SU-DHL-6 (cell line): Measurements from ENCODE around the gene TRAPPC6A.

Experiments used
- H2AFZ ChIP-seq: fragments of 200-600 bp; sonication (generic); 2 replicates; pipeline ENCODE4 v1.6.1; 2014; ENCODE audit warnings: low read depth, mild to moderate bottlenecking, moderate library complexity, mixed read lengths, antibody characterized with exemption, low read length; ENCODE audit not compliant: severe bottlenecking
- H3F3A ChIP-seq: fragments of 200-600 bp; shearing (Covaris generic); 2 replicates; pipeline ENCODE4 v1.6.0; 2016; ENCODE audit warnings: antibody characterized with exemption, mild to moderate bottlenecking; ENCODE audit not compliant: insufficient read depth
- H3K27ac ChIP-seq: fragments of 200-600 bp; sonication (generic); 2 replicates; pipeline ENCODE4 v1.5.1; 2016; ENCODE audit warnings: low read depth, mild to moderate bottlenecking, low read length, moderate library complexity, mixed read lengths
- H3K27me3 ChIP-seq: fragments of 200-600 bp; sonication (generic), shearing (Covaris generic); 2 replicates; pipeline ENCODE4 v1.6.0; 2014; ENCODE audit warnings: mild to moderate bottlenecking, low read length
- H3K36me3 ChIP-seq: fragments of 200-600 bp; sonication (generic); 2 replicates; pipeline ENCODE4 v1.6.1; 2014; ENCODE audit warnings: mild to moderate bottlenecking, low read length, mixed read lengths
- H3K4me2 ChIP-seq: fragments of 300-600, 200-600 bp; shearing (Covaris generic), sonication (generic); 2 replicates; pipeline ENCODE4 v1.6.0; 2014; ENCODE audit warnings: low read length, low read depth, mild to moderate bottlenecking; ENCODE audit not compliant: poor library complexity, severe bottlenecking
- H3K4me3 ChIP-seq: fragments of 200-600 bp; sonication (generic); 2 replicates; pipeline ENCODE4 v1.5.1; 2014; ENCODE audit warnings: antibody characterized with exemption, low read length, mild to moderate bottlenecking, mixed read lengths; ENCODE audit not compliant: insufficient read depth, poor library complexity, severe bottlenecking
- H3K79me2 ChIP-seq: fragments of 200-600 bp; sonication (generic); 2 replicates; pipeline ENCODE4 v1.6.1; 2014; ENCODE audit warnings: mild to moderate bottlenecking, low read length, moderate library complexity; ENCODE audit not compliant: insufficient read depth
- H3K9ac ChIP-seq: fragments of 200-600 bp; sonication (generic); 2 replicates; pipeline ENCODE4 v1.7.0; 2014; ENCODE audit warnings: mild to moderate bottlenecking, low read length
- H3K9me2 ChIP-seq: fragments of 200-600 bp; sonication (generic); replicated peaks from 2 replicates; pipeline ENCODE4 v1.6.1; 2014; ENCODE audit warnings: low read length; ENCODE audit not compliant: insufficient read depth
- H3K9me3 ChIP-seq: fragments of 200-600 bp; sonication (generic); 2 replicates; pipeline ENCODE4 v1.6.1; 2014; ENCODE audit warnings: low read length, mixed read lengths; ENCODE audit not compliant: insufficient read depth
- H4K20me1 ChIP-seq: fragments of 200-600 bp; sonication (generic); 2 replicates; pipeline ENCODE4 v1.6.1; 2014; ENCODE audit warnings: low read depth, mild to moderate bottlenecking, antibody characterized with exemption, low read length, moderate library complexity, mixed read lengths
- CTCF ChIP-seq: fragments of 200-600 bp; sonication (generic); IDR thresholded peaks from one replicate; pipeline ENCODE4 v1.5.1; 2017; ENCODE audit warnings: antibody characterized with exemption, mild to moderate bottlenecking, low read length, moderate library complexity; ENCODE audit not compliant: insufficient read depth, poor library complexity, severe bottlenecking
- EZH2phosphoT487 ChIP-seq: fragments of 200-600 bp; sonication (generic), shearing (Covaris generic); conservative IDR thresholded peaks from 2 replicates; pipeline ENCODE4 v1.6.1; 2018; ENCODE audit warnings: mild to moderate bottlenecking, antibody characterized with exemption, low read length, moderate library complexity, mixed read lengths

The TRAPPC6A gene

DNA sequence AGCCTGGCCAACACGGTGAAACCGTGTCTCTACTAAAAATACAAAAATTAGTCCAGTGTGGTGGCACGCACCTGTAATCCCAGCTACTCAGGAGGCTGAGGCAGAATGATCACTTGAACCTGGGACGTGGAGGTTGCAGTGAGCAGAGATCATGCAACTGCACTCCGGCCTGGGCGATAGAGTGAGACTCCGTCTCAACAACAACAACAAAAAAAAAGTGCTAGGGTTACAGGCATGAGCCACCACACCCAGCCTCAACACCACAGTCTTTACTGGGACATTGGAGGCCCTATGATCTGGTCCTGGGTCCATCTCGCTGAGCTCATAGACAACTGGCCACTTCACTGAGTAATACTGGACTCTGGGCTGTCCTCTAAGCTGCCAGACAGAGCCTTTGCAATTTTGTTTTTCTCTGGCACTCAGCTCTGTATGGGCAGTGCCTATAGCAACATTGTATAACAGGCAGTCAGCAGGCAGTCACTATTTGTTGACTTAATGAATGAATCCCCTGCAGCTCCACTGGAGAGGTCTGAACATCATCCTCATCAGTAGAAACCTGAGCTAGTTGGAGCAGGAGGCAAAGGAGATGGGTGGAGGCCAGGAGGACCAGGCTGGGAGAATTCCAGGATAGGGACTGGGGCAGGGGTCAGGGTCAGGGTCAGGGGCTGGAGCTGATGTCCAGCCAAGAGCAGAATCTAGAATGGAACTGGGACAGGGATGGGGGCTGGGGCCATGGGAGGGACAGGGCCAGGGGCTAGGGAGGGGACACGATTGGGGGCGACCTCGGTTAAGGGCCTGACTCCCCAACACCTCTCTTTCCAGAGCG is 8.7 kb upstream of the TRAPPC6A start:
- H3K9me3 ChIP-seq = no peaks in the 10 kb centered on the region
- no peaks in the 10 kb centered on the region for H3K27me3 ChIP-seq
- H3K9ac ChIP-seq = no peak overlapping the region
- H4K20me1 ChIP-seq = no peaks in the 10 kb centered on the region
- H2AFZ ChIP-seq = no peak overlapping the region
- H3K9me2 ChIP-seq = no peaks in the 10 kb centered on the region
- TF ChIP-seq CTCF (no peak), EZH2phosphoT487 (no peak)
- H3F3A ChIP-seq = no peaks in the 10 kb centered on the region
- H3K36me3 ChIP-seq = no peaks in the 10 kb centered on the region
- no peak overlapping the region for H3K4me3 ChIP-seq
- no peak overlapping the region for H3K4me2 ChIP-seq
- H3K79me2 ChIP-seq = peaks cover 1% of the 10 kb centered on the region; the same call in 1 of the 2 replicates
- no peak overlapping the region for H3K27ac ChIP-seq

DNA sequence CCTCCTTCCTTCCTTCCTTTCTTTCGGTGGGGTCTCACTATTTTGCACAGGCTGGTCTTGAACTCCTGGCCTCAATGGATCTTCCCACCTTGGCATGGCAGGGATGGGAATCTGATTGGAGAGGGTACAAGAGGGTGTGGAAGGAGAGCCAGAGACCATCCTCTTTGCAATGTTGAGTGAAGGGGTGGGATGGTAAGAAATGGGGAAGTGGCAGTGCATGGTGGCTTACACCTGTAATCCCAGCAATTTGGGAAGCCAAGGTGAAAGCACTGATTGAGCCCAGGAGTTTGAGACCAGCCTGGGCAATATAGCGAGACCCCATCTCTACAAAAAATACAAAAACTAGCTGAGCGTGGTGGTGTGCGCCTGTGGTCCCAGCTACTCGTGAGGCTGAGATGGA is 6.1 kb upstream of the TRAPPC6A start:
- Histone ChIP-seq H2AFZ (no peak overlapping the region), H3K79me2 (peaks cover 18% of the 10 kb centered on the region; the same call in 1 of the 2 replicates), H3K27ac (no peak overlapping the region), H3K36me3 (no peaks in the 10 kb centered on the region), H3K9ac (no peak overlapping the region), H3K4me3 (no peak overlapping the region), H4K20me1 (no peaks in the 10 kb centered on the region), H3K27me3 (no peaks in the 10 kb centered on the region), H3K9me2 (no peaks in the 10 kb centered on the region), H3K9me3 (no peaks in the 10 kb centered on the region), H3F3A (no peaks in the 10 kb centered on the region), H3K4me2 (no peak overlapping the region)
- TF ChIP-seq CTCF (no peak), EZH2phosphoT487 (no peak)

DNA sequence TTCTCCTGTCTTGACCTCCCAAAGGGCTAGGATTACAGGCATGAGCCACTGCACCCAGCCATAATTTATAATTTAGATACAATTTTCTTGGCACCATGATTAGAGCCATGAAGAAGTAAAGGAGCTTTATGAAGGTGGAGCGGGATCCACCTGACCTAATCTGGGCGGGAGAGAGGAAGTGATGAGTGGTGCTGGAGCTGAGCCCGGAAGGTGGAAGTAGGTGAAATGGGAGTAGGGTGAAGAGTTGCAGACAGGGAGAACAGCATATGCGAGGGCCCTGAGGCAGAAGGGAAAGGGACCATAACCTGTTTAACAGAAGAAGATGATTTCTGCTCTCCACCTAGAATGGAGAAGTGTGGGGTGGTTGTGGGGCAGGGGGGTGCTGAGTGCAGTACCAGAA is 4.7 kb upstream of the TRAPPC6A start:
- peaks cover 21% of the 10 kb centered on the region; the same call in 1 of the 2 replicates for H3K79me2 ChIP-seq
- H3K9me2 ChIP-seq = no peaks in the 10 kb centered on the region
- no peak for TF ChIP-seq EZH2phosphoT487
- TF ChIP-seq CTCF = no peak
- no peak overlapping the region for H2AFZ ChIP-seq
- no peak overlapping the region for H3K4me3 ChIP-seq
- no peak overlapping the region for H3K27ac ChIP-seq
- H3K36me3 ChIP-seq = no peaks in the 10 kb centered on the region
- H3F3A ChIP-seq = no peaks in the 10 kb centered on the region
- no peak overlapping the region for H3K4me2 ChIP-seq
- no peaks in the 10 kb centered on the region for H4K20me1 ChIP-seq
- H3K27me3 ChIP-seq = no peaks in the 10 kb centered on the region
- H3K9ac ChIP-seq = no peak overlapping the region
- H3K9me3 ChIP-seq = no peaks in the 10 kb centered on the region
